Fibroblast of lung (primary cell): ENCODE data around the gene HOXC10. TPM values are rescaled to one million over a fixed set of nuclear protein-coding genes. Genes with fewer than 3 reads are reported as not detected.

ENCODE experiments used
- DNase-seq, 2 donors: peaks; one replicate each; pipeline versions ENCODE4 v3.0.0 to v3.0.0-alpha.2; 2010; ENCODE audit warnings: low read depth in 2 of 2
- H2AFZ ChIP-seq: 2 replicates; pipeline ENCODE4 v1.5.1; 2012; ENCODE audit warnings: low read length, control low read depth, inconsistent platforms
- H3K27ac ChIP-seq: 2 replicates; pipeline ENCODE4 v1.5.1; 2011; ENCODE audit warnings: low read length, control low read depth; ENCODE audit not compliant: insufficient read depth
- H3K27me3 ChIP-seq: 2 replicates; pipeline ENCODE4 v1.5.1; 2011; ENCODE audit warnings: mild to moderate bottlenecking, low read length; ENCODE audit not compliant: control insufficient read depth, insufficient read depth
- H3K36me3 ChIP-seq: 2 replicates; pipeline ENCODE4 v1.5.1; 2011; ENCODE audit warnings: low read length; ENCODE audit not compliant: control insufficient read depth, insufficient read depth
- H3K4me1 ChIP-seq: 2 replicates; pipeline ENCODE4 v1.5.1; 2011; ENCODE audit warnings: low read length; ENCODE audit not compliant: control insufficient read depth, insufficient read depth; ENCODE audit errors: extremely low read depth
- H3K4me2 ChIP-seq: 2 replicates; pipeline ENCODE4 v1.5.1; 2011; ENCODE audit warnings: low read length, control low read depth; ENCODE audit not compliant: insufficient read depth; ENCODE audit errors: extremely low read depth
- H3K4me3 ChIP-seq, 4 experiments: fragments of 200-600 bp in 1 of 4; sonication (generic) in 1 of 4; replicated peaks in 1 of 4; 2 replicates each; pipeline ENCODE4 v1.5.1; 2011 to 2016; ENCODE audit warnings: low read length in 4 of 4, low read depth in 3 of 4, mild to moderate bottlenecking in 3 of 4, control low read depth in 2 of 4, inconsistent platforms in 1 of 4, mixed read lengths in 1 of 4; ENCODE audit not compliant: insufficient read depth in 1 of 4; ENCODE audit errors: control extremely low read depth in 1 of 4
- H3K79me2 ChIP-seq: 2 replicates; pipeline ENCODE4 v1.5.1; 2012; ENCODE audit warnings: mild to moderate bottlenecking, low read length, inconsistent platforms; ENCODE audit not compliant: control insufficient read depth, insufficient read depth
- H3K9ac ChIP-seq: 2 replicates; pipeline ENCODE4 v1.5.1; 2011; ENCODE audit warnings: mild to moderate bottlenecking, low read length, control low read depth; ENCODE audit not compliant: insufficient read depth
- H3K9me3 ChIP-seq: 2 replicates; pipeline ENCODE4 v1.5.1; 2012; ENCODE audit warnings: low read depth, low read length; ENCODE audit not compliant: control insufficient read depth, insufficient read depth
- H4K20me1 ChIP-seq: 2 replicates; pipeline ENCODE4 v1.5.1; 2011; ENCODE audit warnings: low read length; ENCODE audit not compliant: control insufficient read depth, insufficient read depth; ENCODE audit errors: extremely low read depth
- EZH2 ChIP-seq: IDR thresholded peaks from 2 replicates; pipeline ENCODE4 v1.5.1; 2012; ENCODE audit warnings: low read length, control low read depth, mild to moderate bottlenecking; ENCODE audit errors: missing control alignments
- polyA plus RNA-seq, 2 donors: library from polyadenylated mRNA; depleted of rRNA in 1 of 2; stranded (reverse) in 1 of 2; unstranded in 1 of 2; fragments of >200 nt; gene quantifications; 2 replicates each; pipeline ENCODE4 v1.2.1, GENCODE V29; 2011 to 2012; ENCODE audit warnings: missing spikeins in 1 of 2
- total RNA-seq: library from RNA; depleted of rRNA; stranded (reverse); fragments of >200 nt; gene quantifications from 2 replicates; pipeline ENCODE4 v1.2.1, GENCODE V29; 2014
- TF ChIP-seq, protein P1 (sequence below), 2 donors: IDR thresholded peaks in 1 of 2; conservative IDR thresholded peaks in 1 of 2; 1 replicate in 1 of 2; 2 replicates in 1 of 2; pipeline ENCODE4 v1.5.1; 2011 to 2012; ENCODE audit warnings: low read length in 2 of 2, control low read depth in 1 of 2, inconsistent platforms in 1 of 2, low read depth in 1 of 2, mild to moderate bottlenecking in 1 of 2

Gene HOXC10
- total and polyA plus RNA-seq, 2 donors (not counting 1 experiment from before 2014, with no cell fraction given), result 0.06 TPM; not detected in 1

DNA sequence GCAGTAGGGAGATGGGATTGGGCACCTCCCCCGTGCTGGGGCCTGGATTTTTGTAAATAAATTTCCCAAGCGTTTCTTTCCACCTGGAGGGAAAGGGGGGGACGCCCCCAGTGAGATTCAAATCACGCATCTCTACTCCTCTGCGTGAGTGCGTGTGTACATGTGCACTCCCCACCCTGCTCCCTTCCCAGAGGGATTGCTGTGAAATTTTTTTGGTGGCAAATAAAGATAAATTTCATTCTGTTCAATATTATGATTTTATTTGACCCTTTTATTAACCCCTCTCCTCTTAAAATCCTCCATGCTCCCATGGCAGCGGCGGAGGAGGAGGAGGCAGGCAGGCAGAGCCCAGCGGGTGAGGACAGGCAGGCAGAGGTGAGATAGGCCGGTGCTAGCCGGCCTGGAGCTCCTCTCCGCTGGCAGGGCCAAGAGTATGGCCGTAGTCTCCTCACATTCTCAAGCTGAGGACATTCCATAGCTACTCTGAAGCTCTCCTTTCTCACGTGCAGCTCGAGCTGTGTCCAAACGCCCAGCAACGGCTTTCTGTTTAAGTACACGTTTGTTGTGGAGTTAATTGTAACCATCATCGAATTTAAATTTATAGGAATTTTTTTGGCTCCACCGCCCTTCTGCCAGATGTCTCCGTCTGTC, 8.6 kb upstream of the HOXC10 start:
- Histone ChIP-seq H2AFZ (no peak overlapping the region), H3K9ac (no peak overlapping the region), H4K20me1 (no peaks in the 10 kb centered on the region), H3K4me2 (no peak overlapping the region), H3K27ac (no peak overlapping the region), H3K36me3 (no peaks in the 10 kb centered on the region), H3K27me3 (peaks cover 92% of the 10 kb centered on the region), H3K4me1 (no peaks in the 10 kb centered on the region), H3K9me3 (no peaks in the 10 kb centered on the region), H3K79me2 (no peaks in the 10 kb centered on the region), H3K4me3 (no peak overlapping the region)
- TF ChIP-seq, protein P1, sequence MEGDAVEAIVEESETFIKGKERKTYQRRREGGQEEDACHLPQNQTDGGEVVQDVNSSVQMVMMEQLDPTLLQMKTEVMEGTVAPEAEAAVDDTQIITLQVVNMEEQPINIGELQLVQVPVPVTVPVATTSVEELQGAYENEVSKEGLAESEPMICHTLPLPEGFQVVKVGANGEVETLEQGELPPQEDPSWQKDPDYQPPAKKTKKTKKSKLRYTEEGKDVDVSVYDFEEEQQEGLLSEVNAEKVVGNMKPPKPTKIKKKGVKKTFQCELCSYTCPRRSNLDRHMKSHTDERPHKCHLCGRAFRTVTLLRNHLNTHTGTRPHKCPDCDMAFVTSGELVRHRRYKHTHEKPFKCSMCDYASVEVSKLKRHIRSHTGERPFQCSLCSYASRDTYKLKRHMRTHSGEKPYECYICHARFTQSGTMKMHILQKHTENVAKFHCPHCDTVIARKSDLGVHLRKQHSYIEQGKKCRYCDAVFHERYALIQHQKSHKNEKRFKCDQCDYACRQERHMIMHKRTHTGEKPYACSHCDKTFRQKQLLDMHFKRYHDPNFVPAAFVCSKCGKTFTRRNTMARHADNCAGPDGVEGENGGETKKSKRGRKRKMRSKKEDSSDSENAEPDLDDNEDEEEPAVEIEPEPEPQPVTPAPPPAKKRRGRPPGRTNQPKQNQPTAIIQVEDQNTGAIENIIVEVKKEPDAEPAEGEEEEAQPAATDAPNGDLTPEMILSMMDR (conservative IDR thresholded peaks at IDR 0.05 in 1 of 2, IDR thresholded peaks at IDR 0.05 in 1 of 2; ENCODE audit: low read depth in 1 of 2, low read length in 2 of 2), result no peak
- TF ChIP-seq EZH2, result no peak
- no peak for DNase-seq

DNA sequence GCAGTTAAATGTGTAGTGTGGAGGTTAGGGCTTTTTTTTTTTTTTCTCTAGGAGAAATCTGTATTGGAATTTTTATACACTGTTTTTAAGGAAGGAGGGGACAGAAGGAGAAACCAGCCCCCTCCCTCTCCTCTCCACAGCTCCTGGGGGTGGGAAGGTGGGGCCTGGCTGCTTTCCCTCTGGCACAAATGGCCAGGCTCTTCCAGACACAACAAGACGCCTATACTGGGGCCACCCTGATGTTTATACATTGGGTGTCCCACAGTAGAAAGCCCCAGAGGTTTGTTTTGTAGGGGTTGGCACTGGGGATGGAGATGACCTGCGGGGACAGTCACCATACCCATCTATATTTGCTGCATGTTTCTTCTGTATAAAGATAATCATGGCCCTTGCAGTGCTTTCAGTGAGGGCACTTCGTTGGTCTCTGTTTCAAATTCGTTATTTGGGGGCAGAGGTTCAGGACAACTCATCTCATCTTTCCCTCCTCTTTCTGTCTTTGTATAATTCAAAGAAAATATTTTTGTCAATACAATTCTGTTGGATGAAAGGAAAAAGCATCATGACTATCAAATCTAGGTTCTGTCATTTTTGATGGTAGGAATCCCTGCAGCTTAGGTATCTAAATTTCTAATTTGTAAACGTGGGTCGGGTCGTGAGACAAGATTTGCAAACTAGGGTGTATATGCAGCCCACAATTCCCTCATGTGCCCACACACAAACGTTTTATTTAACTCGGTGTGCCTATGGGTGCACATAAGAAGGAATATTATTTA, 7.9 kb upstream of the HOXC10 start:
- no peaks in the 10 kb centered on the region for H4K20me1 ChIP-seq
- H3K9ac ChIP-seq, result no peak overlapping the region
- no peak overlapping the region for H2AFZ ChIP-seq
- no peaks in the 10 kb centered on the region for H3K4me1 ChIP-seq
- no peaks in the 10 kb centered on the region for H3K36me3 ChIP-seq
- TF ChIP-seq EZH2, result no peak
- TF ChIP-seq, protein P1 (conservative IDR thresholded peaks at IDR 0.05 in 1 of 2, IDR thresholded peaks at IDR 0.05 in 1 of 2; ENCODE audit: low read depth in 1 of 2, low read length in 2 of 2), result no peak
- H3K9me3 ChIP-seq, result no peaks in the 10 kb centered on the region
- H3K27me3 ChIP-seq, result peaks cover 92% of the 10 kb centered on the region
- DNase-seq, result no peak
- H3K79me2 ChIP-seq, result no peaks in the 10 kb centered on the region
- H3K4me2 ChIP-seq, result no peak overlapping the region
- no peak overlapping the region for H3K27ac ChIP-seq
- no peak overlapping the region for H3K4me3 ChIP-seq

DNA sequence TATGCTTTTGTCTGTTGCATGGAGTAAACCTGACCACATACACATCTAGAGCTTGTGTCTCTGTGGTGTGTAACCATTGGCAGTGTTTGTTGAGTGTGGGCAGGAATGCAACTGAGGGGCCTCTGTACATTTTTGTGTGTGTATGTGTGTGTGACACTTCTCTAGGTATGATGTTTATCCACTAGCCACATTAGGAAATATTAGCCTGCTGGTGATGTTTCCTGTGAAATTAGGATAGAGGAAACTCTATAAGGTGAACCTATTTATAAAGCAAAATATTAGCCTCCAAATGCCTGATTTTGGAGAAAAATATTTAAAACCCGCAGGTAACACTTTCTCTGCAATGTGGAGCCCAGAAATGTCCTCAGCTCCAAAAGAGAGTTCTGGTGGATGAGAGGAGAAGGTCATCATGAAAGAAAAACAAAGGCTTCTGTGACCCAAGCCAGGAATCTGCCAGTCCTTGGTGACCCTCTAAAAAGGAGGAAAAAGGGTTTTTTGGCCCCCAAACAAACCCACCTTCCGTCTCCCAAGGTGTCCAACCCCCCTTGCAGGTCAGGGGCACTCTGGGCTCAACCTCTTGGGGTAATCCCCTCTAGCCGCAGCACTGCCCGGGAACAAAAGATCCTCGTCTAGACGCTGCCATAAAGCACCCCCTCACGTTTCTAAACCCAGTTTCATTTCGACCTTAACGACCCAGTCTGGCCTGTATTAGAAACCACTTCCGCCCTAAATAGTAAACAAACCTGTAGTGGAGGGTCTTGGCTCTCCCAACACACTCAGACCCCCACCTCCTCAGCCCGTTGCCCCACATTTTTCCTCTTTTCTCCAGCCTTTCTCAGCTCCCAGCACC, 7.1 kb upstream of the HOXC10 start:
- Histone ChIP-seq H3K27me3 (peaks cover 92% of the 10 kb centered on the region), H3K4me1 (no peaks in the 10 kb centered on the region), H2AFZ (no peak overlapping the region), H3K79me2 (no peaks in the 10 kb centered on the region), H3K4me2 (no peak overlapping the region), H3K4me3 (no peak overlapping the region), H3K9ac (no peak overlapping the region), H3K36me3 (no peaks in the 10 kb centered on the region), H3K27ac (no peak overlapping the region), H3K9me3 (no peaks in the 10 kb centered on the region), H4K20me1 (no peaks in the 10 kb centered on the region)
- DNase-seq, result no peak
- TF ChIP-seq, protein P1 (conservative IDR thresholded peaks at IDR 0.05 in 1 of 2, IDR thresholded peaks at IDR 0.05 in 1 of 2; ENCODE audit: low read depth in 1 of 2, low read length in 2 of 2), result no peak
- TF ChIP-seq EZH2, result no peak
